ENCODE results near the gene SEMA3C.

GRCh38 chr7:80921130-80921529, 2.3 kb upstream of the SEMA3C start:
- TF ChIP-seq CTCF (IDR thresholded peaks at IDR 0.05; ENCODE audit: insufficient read depth, low read length) (no peak), POLR2AphosphoS5 (IDR thresholded peaks at IDR 0.05; ENCODE audit: low read depth) (no peak), GABPA (IDR thresholded peaks at IDR 0.05; ENCODE audit: low read depth) (no peak)
